Stimulated activated naive CD8-positive, alpha-beta T cell treated with anti-CD3 and anti-CD28 coated beads, Interleukin-15, amount 100 ng/mL, for 72 hours (primary cell): ENCODE data around the gene RAMP1.
"Not testable (repeated sequence)": the region's sequence is repeated elsewhere in the genome, so short reads cannot be mapped to it uniquely, and the experiment has no call there.

Experiments used
- ATAC-seq: fragments of 150-1000 bp; cut with Tn5 transposase; 2 replicates; pipeline ENCODE4 v1.10.0; 2021; ENCODE audit warnings: mild to moderate bottlenecking, moderate library complexity
- DNase-seq, 2 donors: peaks; one replicate each; pipeline ENCODE4 v3.0.0; 2021 to 2022
- H3K27ac Mint-ChIP-seq, 2 donors: one replicate each; pipeline ENCODE4 v1.8.0; 2022; ENCODE audit warnings: mild to moderate bottlenecking in 2 of 2, mixed read lengths in 2 of 2, moderate library complexity in 2 of 2
- H3K27me3 Mint-ChIP-seq: one replicate; pipeline ENCODE4 v1.8.0; 2022; ENCODE audit warnings: mixed read lengths
- H3K4me1 Mint-ChIP-seq: one replicate; pipeline ENCODE4 v1.8.0; 2022; ENCODE audit warnings: mild to moderate bottlenecking, mixed read lengths
- H3K4me3 Mint-ChIP-seq, 2 donors: one replicate each; pipeline ENCODE4 v1.8.0; 2022; ENCODE audit warnings: mild to moderate bottlenecking in 2 of 2, mixed read lengths in 2 of 2, moderate library complexity in 1 of 2
- H3K9me3 Mint-ChIP-seq, 2 donors: one replicate each; pipeline ENCODE4 v1.8.0; 2022; ENCODE audit warnings: mixed read lengths in 2 of 2

RAMP1 gene

DNA sequence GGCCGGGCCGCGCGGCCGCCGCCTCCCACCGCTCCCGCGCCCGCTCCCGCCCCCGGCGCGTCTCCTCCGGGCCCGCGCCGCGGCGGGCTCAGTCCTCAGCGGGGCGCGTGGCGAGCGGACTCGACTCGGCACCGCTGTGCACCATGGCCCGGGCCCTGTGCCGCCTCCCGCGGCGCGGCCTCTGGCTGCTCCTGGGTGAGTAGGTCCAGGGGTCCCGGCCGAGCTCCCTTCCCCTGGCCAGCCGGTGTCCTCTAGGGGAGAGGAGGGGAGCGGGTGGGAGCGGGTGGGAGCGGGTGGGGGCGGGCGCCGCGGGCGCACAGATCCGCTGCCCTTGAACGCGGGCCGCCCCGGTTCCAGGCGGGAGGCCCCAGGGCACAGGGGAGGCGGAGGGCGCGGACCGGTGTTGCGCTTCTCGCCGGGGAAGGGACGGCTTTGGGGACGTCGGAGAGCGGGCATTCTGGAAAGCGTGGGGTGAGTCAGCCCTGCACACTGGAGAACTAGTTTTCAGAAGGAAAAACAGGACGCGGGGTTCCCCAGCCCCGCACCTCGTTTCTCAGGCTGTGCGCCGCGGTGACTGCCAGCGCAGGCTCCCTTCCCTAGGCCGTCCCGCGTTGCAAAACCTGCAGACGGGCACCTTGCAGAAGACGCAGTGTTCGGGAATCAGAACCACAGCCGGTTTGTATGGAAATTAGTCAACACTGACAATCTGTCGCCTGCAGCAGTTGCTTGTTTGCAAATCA lies at the start of gene RAMP1:
RAMP1 (plus strand) TSS at position 91 of the 740 bp plus-strand sequence; CDS start at position 144, 53 bp downstream.
- ATAC-seq: peak; percentile 66
- Mint-ChIP-seq H3K27ac (peak within 1 kb of the TSS; percentile 63 to 66), H3K27me3 (peaks cover 76% of the 10 kb centered on the region), H3K4me1 (peaks cover 18% of the 10 kb centered on the region), H3K4me3 (peak within 1 kb of the TSS; percentile 66 to 77), H3K9me3 (no peaks in the 10 kb centered on the region)
- DNase-seq: peak in 1 of 2 donors; percentile 27

DNA sequence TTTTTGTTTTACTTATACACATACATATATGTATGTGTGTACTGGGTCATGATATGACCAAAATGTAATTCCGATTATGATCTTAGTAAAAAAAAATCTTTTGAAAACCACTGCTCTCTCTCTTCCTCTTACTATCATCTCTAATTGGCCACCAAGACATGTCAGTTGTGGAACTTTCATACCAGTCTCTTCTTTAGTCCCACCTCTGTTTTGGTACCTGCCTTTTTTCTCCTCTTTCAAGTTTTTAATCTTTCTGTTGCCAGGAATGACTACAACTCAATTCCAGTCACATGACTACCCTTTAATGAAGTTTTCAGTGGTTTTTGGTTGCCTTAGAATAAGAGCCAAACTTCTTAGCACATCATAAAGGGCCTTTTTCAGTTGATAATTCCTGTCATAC lies 43.8 kb upstream of the RAMP1 start:
- no peak for DNase-seq
- Mint-ChIP-seq H3K27ac (no peak overlapping the region), H3K4me3 (no peak overlapping the region), H3K27me3 (peaks cover 1% of the 10 kb centered on the region), H3K4me1 (peaks cover 7% of the 10 kb centered on the region), H3K9me3 (no peaks in the 10 kb centered on the region)
- peak; percentile 73 for ATAC-seq

GRCh38 chr2:237816531-237816930 lies 42.9 kb upstream of the RAMP1 start:
- ATAC-seq (no peak), DNase-seq (no peak)
- H3K27me3 Mint-ChIP-seq: no peaks in the 10 kb centered on the region
- H3K27ac Mint-ChIP-seq: no peak overlapping the region
- peaks cover 7% of the 10 kb centered on the region for H3K4me1 Mint-ChIP-seq
- H3K4me3 Mint-ChIP-seq: no peak overlapping the region
- H3K9me3 Mint-ChIP-seq: no peaks in the 10 kb centered on the region

- ATAC-seq (no peak), DNase-seq (no peak)
- Mint-ChIP-seq H3K27me3 (no peaks in the 10 kb centered on the region), H3K4me3 (no peak overlapping the region), H3K27ac (no peak overlapping the region), H3K4me1 (peaks cover 7% of the 10 kb centered on the region), H3K9me3 (no peaks in the 10 kb centered on the region)
Measured at GRCh38 chr2:237818066-237818473, 41.4 kb upstream of the RAMP1 start.

GRCh38 chr2:237819231-237819630 lies 40.2 kb upstream of the RAMP1 start:
- no peak for ATAC-seq

GRCh38 chr2:237820421-237820820 lies 39.0 kb upstream of the RAMP1 start:
- Mint-ChIP-seq H3K27ac (no peak overlapping the region), H3K27me3 (no peaks in the 10 kb centered on the region), H3K4me3 (no peak overlapping the region), H3K4me1 (peaks cover 7% of the 10 kb centered on the region), H3K9me3 (no peaks in the 10 kb centered on the region)
- DNase-seq (no peak), ATAC-seq (no peak)

More at GRCh38 chr2:237819231-237819630, 40.2 kb upstream of the RAMP1 start:
- no peaks in the 10 kb centered on the region for H3K27me3 Mint-ChIP-seq
- no peak for DNase-seq
- H3K27ac Mint-ChIP-seq: no peak overlapping the region
- H3K4me1 Mint-ChIP-seq: peaks cover 7% of the 10 kb centered on the region
- H3K4me3 Mint-ChIP-seq: no peak overlapping the region
- H3K9me3 Mint-ChIP-seq: no peaks in the 10 kb centered on the region

GRCh38 chr2:237823544-237823943 lies 35.9 kb upstream of the RAMP1 start:
- no peak overlapping the region for H3K4me3 Mint-ChIP-seq
- DNase-seq: no peak
- H3K27ac Mint-ChIP-seq: no peak overlapping the region
- H3K27me3 Mint-ChIP-seq: no peaks in the 10 kb centered on the region
- H3K9me3 Mint-ChIP-seq: no peaks in the 10 kb centered on the region
- no peak for ATAC-seq
- no peaks in the 10 kb centered on the region for H3K4me1 Mint-ChIP-seq

GRCh38 chr2:237824085-237824484 lies 35.3 kb upstream of the RAMP1 start:
- H3K9me3 Mint-ChIP-seq: no peaks in the 10 kb centered on the region
- no peaks in the 10 kb centered on the region for H3K4me1 Mint-ChIP-seq
- DNase-seq (no peak), ATAC-seq (no peak)
- no peak overlapping the region for H3K4me3 Mint-ChIP-seq
- no peak overlapping the region for H3K27ac Mint-ChIP-seq
- no peaks in the 10 kb centered on the region for H3K27me3 Mint-ChIP-seq

- ATAC-seq: no peak
- Mint-ChIP-seq H3K27ac (no peak overlapping the region), H3K4me1 (no peaks in the 10 kb centered on the region), H3K27me3 (no peaks in the 10 kb centered on the region), H3K9me3 (no peaks in the 10 kb centered on the region), H3K4me3 (no peak overlapping the region)
- DNase-seq: no peak
Measured at GRCh38 chr2:237827421-237827987, 31.9 kb upstream of the RAMP1 start.

DNA sequence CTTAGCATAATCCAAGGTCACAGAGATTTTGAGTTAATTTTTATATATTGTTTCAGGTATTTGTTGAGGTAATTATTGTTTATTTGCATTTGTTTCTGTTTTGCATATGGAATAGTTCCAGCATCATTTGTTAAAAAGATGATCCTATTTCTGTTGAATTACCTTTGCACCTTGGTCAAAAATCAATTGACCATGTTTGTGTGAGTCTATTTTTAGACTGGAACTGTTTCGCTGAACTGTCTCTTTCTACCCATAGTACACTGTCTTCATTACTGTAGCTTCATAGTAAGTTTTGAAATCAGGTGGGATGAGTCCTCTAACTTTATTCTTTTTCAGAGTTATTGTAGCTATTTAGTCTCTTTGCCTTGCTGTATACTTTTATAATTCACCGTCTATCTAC lies 28.9 kb upstream of the RAMP1 start:
- ATAC-seq (no peak), DNase-seq (no peak)
- Mint-ChIP-seq H3K9me3 (no peaks in the 10 kb centered on the region), H3K4me1 (no peaks in the 10 kb centered on the region), H3K27ac (no peak overlapping the region), H3K4me3 (no peak overlapping the region), H3K27me3 (no peaks in the 10 kb centered on the region)

DNA sequence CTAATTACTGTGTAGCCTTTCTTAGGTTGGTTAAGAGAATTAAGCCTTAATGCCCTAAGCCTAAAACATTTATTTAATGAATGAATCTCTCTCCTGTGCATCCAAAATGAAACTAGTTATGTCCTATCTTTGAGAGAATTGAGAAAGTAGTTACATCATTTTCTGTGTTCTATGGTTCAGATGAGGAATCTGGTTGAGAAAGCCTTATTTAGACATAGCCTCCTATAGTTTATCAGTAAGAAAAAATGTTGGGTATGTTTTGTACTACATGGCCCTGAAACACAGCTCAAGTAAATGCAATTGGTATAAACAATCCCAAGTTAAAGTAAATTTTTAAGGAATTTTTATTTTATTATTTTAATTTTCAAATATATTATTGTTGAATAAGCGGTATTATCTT lies 25.9 kb upstream of the RAMP1 start:
- Mint-ChIP-seq H3K4me3 (no peak overlapping the region), H3K27ac (no peak overlapping the region), H3K4me1 (no peaks in the 10 kb centered on the region), H3K27me3 (no peaks in the 10 kb centered on the region), H3K9me3 (no peaks in the 10 kb centered on the region)
- ATAC-seq: no peak
- no peak for DNase-seq

GRCh38 chr2:237835372-237835771 lies 24.1 kb upstream of the RAMP1 start:
- ATAC-seq: no peak
- DNase-seq: no peak
- no peak overlapping the region for H3K27ac Mint-ChIP-seq
- H3K9me3 Mint-ChIP-seq: no peaks in the 10 kb centered on the region
- no peak overlapping the region for H3K4me3 Mint-ChIP-seq
- no peaks in the 10 kb centered on the region for H3K27me3 Mint-ChIP-seq
- no peaks in the 10 kb centered on the region for H3K4me1 Mint-ChIP-seq

DNA sequence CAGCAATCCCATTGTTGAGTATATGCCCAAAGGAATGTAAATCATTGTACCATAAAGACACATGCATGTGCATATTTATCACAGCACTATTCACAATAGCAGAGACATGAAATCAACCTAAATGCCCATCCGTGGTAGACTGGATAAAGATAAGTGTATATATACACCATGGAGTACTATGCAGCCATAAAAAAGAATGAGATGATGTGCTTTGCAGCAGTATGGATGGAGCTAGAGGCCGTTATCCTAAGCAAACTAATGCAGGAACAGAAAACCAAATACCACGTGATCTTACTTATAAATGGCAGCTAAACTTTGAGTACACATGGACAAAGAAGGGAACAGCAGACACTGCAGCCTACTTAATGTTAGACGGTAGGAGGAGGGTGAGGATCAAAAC lies 18.4 kb upstream of the RAMP1 start:
- DNase-seq (no peak), ATAC-seq (no peak)
- Mint-ChIP-seq H3K4me1 (no peaks in the 10 kb centered on the region), H3K4me3 (no peak overlapping the region), H3K27me3 (no peaks in the 10 kb centered on the region), H3K27ac (no peak overlapping the region), H3K9me3 (no peaks in the 10 kb centered on the region)

DNA sequence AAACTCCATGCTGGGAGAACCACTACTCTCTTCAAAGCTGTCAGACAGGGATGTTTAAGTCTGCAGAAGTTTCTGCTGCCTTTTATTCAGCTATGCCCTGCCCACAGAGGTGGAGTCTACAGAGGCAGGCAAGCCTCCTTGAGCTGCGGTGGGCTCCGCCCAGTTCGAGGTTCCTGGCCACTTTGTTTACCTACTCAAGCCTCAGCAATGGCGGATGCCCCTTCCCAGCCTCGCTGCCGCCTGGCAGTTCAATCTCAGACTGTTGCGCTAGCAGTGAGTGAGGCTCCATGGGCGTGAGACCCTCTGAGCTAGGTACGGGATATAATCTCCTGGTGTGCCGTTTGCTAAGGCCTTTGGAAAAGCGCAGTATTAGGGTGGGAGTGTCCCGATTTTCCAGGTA lies 10.5 kb upstream of the RAMP1 start:
- peaks cover 10% of the 10 kb centered on the region for H3K27me3 Mint-ChIP-seq
- not testable (repeated sequence) for DNase-seq, H3K27ac Mint-ChIP-seq, H3K4me3 Mint-ChIP-seq, H3K4me1 Mint-ChIP-seq, ATAC-seq, H3K9me3 Mint-ChIP-seq

DNA sequence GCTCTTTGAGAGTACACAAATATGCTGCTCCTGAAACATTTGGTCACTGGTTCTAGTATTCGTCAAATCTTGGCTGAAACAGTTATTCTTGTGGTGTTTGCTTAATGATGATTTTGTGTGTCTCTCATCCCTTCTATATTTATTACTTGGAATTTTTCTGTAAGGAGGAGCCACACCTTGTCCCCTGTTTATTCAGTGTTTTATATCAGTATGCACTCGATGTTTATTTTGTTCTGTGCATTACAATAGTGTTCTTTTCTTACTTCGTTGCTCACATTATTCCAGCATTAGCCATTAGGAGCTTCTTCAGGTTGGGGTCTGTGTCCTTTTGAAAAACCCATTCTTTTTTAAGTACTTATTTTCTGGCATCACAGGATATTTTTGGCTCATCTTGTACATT lies 5.1 kb upstream of the RAMP1 start:
- Mint-ChIP-seq H3K27me3 (peaks cover 31% of the 10 kb centered on the region), H3K4me1 (peaks cover 10% of the 10 kb centered on the region), H3K9me3 (no peaks in the 10 kb centered on the region), H3K4me3 (no peak overlapping the region), H3K27ac (no peak overlapping the region)
- ATAC-seq: no peak
- DNase-seq: no peak

- Mint-ChIP-seq H3K9me3 (no peaks in the 10 kb centered on the region), H3K4me1 (peaks cover 18% of the 10 kb centered on the region), H3K27ac (no peak overlapping the region), H3K4me3 (no peak overlapping the region), H3K27me3 (peaks cover 66% of the 10 kb centered on the region)
- DNase-seq (no peak), ATAC-seq (no peak)
Measured at GRCh38 chr2:237857791-237858190, 1.6 kb upstream of the RAMP1 start.
